Smooth muscle cell (in vitro differentiated cells): Measurements from ENCODE around the gene PLCB1. TPM values are rescaled to one million over a fixed set of nuclear protein-coding genes. Genes with fewer than 3 reads are reported as not detected.

Experiments
- DNase-seq: peaks from one replicate; lab custom pipeline; 2025; ENCODE audit not compliant: unreplicated experiment; lab: John Stamatoyannopoulos, UW
- H2AFZ ChIP-seq: fragments of 200-600 bp; sonication (generic); 2 replicates; pipeline ENCODE4 v1.6.0; 2016; ENCODE audit warnings: antibody characterized with exemption, low read depth, mild to moderate bottlenecking
- H3F3A ChIP-seq: fragments of 200-600 bp; sonication (generic); 2 replicates; pipeline ENCODE4 v1.6.0; 2017; ENCODE audit warnings: antibody characterized with exemption, low read depth
- H3K27ac ChIP-seq: fragments of 200-600 bp; sonication (generic); 2 replicates; pipeline ENCODE4 v1.5.1; 2016; ENCODE audit warnings: low read depth, mild to moderate bottlenecking
- H3K27me3 ChIP-seq: fragments of 200-600 bp; sonication (generic); 2 replicates; pipeline ENCODE4 v1.6.1; 2016; ENCODE audit warnings: low read depth, mild to moderate bottlenecking
- H3K36me3 ChIP-seq: fragments of 200-600 bp; sonication (generic); 2 replicates; pipeline ENCODE4 v1.5.1; 2016; ENCODE audit warnings: low read depth
- H3K4me1 ChIP-seq: fragments of 200-600 bp; sonication (generic); 2 replicates; pipeline ENCODE4 v1.5.1; 2016; ENCODE audit warnings: low read depth
- H3K4me2 ChIP-seq: fragments of 200-600 bp; sonication (generic); 2 replicates; pipeline ENCODE4 v1.6.0; 2016; ENCODE audit warnings: mild to moderate bottlenecking
- H3K4me3 ChIP-seq: fragments of 200-600 bp; sonication (generic); 2 replicates; pipeline ENCODE4 v1.5.1; 2016; ENCODE audit warnings: mild to moderate bottlenecking
- H3K79me2 ChIP-seq: fragments of 200-600 bp; sonication (generic); 2 replicates; pipeline ENCODE4 v1.6.0; 2016; ENCODE audit warnings: low read depth, mild to moderate bottlenecking
- H3K9ac ChIP-seq: fragments of 200-600 bp; sonication (generic); 2 replicates; pipeline ENCODE4 v1.6.0; 2016; ENCODE audit warnings: low read depth
- H3K9me3 ChIP-seq: fragments of 200-600 bp; sonication (generic); replicated peaks from 2 replicates; pipeline ENCODE4 v1.5.1; 2016; ENCODE audit warnings: low read depth
- H4K20me1 ChIP-seq: fragments of 200-600 bp; sonication (generic); 2 replicates; pipeline ENCODE4 v1.6.0; 2016; ENCODE audit warnings: low read depth
- CTCF ChIP-seq: fragments of 200-600 bp; sonication (generic); IDR thresholded peaks from 2 replicates; pipeline ENCODE4 v1.5.1; 2017; ENCODE audit warnings: borderline replicate concordance, mild to moderate bottlenecking, antibody characterized with exemption; ENCODE audit not compliant: insufficient read depth, poor library complexity, severe bottlenecking
- WGBS: methylation state at CpG from one replicate; pipeline ENCODE4 v1.1.7; 2016; ENCODE audit warnings: low lambda C conversion rate; 5-methylcytosine and 5-hydroxymethylcytosine counted together
- polyA plus RNA-seq: library from polyadenylated mRNA; unstranded; fragments of >200 nt; fragmentation: Nextera tagmentation; extraction: Ambion mirVana; gene quantifications from 2 replicates; pipeline ENCODE4 v1.2.1, GENCODE V29; 2016
- total RNA-seq: library from RNA; depleted of rRNA; stranded (reverse); fragments of >200 nt; gene quantifications from 2 replicates; pipeline ENCODE4 v1.2.3, GENCODE V29; 2014

The PLCB1 gene
- total and polyA plus RNA-seq, 2 experiments from 2014 or later, result 4.7 to 25.3 TPM

DNA sequence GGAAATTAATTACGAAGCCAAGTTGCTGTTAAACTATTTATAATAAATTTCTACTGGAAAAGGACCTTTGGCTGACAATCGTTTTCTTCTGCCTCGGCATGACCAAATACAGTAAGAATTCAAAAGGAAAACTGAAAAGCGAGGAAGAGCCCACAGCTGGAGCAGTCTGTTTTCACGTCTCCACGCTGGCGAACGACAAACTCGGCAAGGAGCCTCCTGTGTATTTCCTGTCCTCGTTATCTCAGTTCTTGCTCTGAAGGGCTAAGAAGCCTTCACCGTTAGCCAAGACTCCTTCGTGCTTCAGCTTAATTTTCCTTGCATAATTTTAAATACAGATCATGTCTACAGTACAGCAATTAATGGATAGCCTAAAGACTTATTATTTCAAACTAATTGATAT, 722.5 kb downstream of the PLCB1 start:
- H3K79me2 ChIP-seq, result no peaks in the 10 kb centered on the region
- no peak for TF ChIP-seq CTCF
- no peaks in the 10 kb centered on the region for H3K36me3 ChIP-seq
- WGBS, result 26% methylated on average over 12 of the region's 12 CpGs
- no peaks in the 10 kb centered on the region for H3F3A ChIP-seq
- no peak overlapping the region for H3K9ac ChIP-seq
- no peak overlapping the region for H3K27ac ChIP-seq
- H4K20me1 ChIP-seq, result no peaks in the 10 kb centered on the region
- H3K4me3 ChIP-seq, result peak overlapping the region; percentile 2
- H2AFZ ChIP-seq, result no peak overlapping the region
- H3K9me3 ChIP-seq, result no peaks in the 10 kb centered on the region
- DNase-seq, result no peak
- peak overlapping the region; percentile 68 for H3K4me2 ChIP-seq
- H3K4me1 ChIP-seq, result peaks cover 8% of the 10 kb centered on the region
- no peaks in the 10 kb centered on the region for H3K27me3 ChIP-seq

- Histone ChIP-seq H3K4me2 (peak overlapping the region; percentile 68), H3K9me3 (no peaks in the 10 kb centered on the region), H3K36me3 (no peaks in the 10 kb centered on the region), H3K4me1 (peaks cover 8% of the 10 kb centered on the region), H3K9ac (no peak overlapping the region), H2AFZ (no peak overlapping the region), H3K27ac (no peak overlapping the region), H3K79me2 (no peaks in the 10 kb centered on the region), H3K27me3 (no peaks in the 10 kb centered on the region), H3K4me3 (no peak overlapping the region), H3F3A (no peaks in the 10 kb centered on the region), H4K20me1 (no peaks in the 10 kb centered on the region)
- DNase-seq, result no peak
- no peak for TF ChIP-seq CTCF
Observed at GRCh38 chr20:8855315-8855714, 723.2 kb downstream of the PLCB1 start.

DNA sequence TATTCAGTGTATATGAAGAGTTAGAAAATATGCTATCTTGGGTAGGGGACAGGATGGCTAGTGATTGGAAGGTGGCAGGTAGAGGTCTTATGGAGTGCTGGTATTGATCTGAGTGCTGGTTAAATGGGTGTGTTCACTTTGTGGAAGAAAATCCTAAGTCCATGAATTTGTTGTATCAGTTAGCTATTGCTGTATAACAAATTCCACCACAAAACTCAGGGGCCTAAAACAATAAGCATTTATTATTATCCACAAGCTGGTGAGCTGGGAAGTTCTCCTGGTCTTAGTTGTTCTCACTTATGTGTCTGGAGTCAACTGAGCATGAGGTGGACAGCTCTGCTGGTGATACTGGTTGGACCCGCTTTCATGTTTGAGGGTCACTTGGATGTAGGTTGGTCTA, 724.6 kb downstream of the PLCB1 start:
- no peak overlapping the region for H3K4me2 ChIP-seq
- no peak for TF ChIP-seq CTCF
- no peaks in the 10 kb centered on the region for H3K9me3 ChIP-seq
- H3K79me2 ChIP-seq, result no peaks in the 10 kb centered on the region
- H3K9ac ChIP-seq, result no peak overlapping the region
- H4K20me1 ChIP-seq, result no peaks in the 10 kb centered on the region
- no peaks in the 10 kb centered on the region for H3K27me3 ChIP-seq
- H3K27ac ChIP-seq, result no peak overlapping the region
- 91% methylated on average over 1 of the region's 1 CpG for WGBS
- DNase-seq, result no peak
- H2AFZ ChIP-seq, result no peak overlapping the region
- H3K4me3 ChIP-seq, result no peak overlapping the region
- no peaks in the 10 kb centered on the region for H3F3A ChIP-seq
- H3K4me1 ChIP-seq, result peaks cover 8% of the 10 kb centered on the region
- no peaks in the 10 kb centered on the region for H3K36me3 ChIP-seq

GRCh38 chr20:8858181-8858787, 726.2 kb downstream of the PLCB1 start:
- Histone ChIP-seq H4K20me1 (no peaks in the 10 kb centered on the region), H3K36me3 (no peaks in the 10 kb centered on the region), H3K9ac (no peak overlapping the region), H3K27ac (no peak overlapping the region), H3K27me3 (no peaks in the 10 kb centered on the region), H3K4me2 (no peak overlapping the region), H3F3A (no peaks in the 10 kb centered on the region), H3K9me3 (no peaks in the 10 kb centered on the region), H2AFZ (no peak overlapping the region), H3K4me3 (no peak overlapping the region), H3K4me1 (peaks cover 8% of the 10 kb centered on the region), H3K79me2 (no peaks in the 10 kb centered on the region)
- DNase-seq, result no peak
- no peak for TF ChIP-seq CTCF
- WGBS, result 79% methylated on average over 4 of the region's 4 CpGs
